ENCODE results near the gene MTMR12.

MTMR12 gene

DNA sequence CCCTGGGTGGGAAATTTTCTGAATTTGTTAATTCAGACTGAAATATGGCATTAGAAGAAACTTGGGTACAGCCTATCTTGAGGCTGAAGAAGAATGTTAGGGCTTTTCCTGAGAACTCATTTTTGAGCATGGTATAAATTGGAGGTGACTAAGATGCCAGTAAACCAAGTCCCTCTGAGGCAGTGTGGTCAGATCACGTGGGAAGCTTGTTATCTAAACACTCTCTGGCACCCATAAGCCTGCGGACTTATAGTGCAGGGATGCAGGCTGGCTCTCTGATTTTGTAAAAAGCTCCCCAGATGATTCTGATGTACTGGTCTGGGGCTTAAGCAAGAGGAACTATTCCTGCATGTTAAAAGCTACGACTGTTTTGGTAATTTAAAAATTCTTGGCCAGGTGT lies 34.3 kb downstream of the MTMR12 start:
- TF ChIP-seq, protein P1, sequence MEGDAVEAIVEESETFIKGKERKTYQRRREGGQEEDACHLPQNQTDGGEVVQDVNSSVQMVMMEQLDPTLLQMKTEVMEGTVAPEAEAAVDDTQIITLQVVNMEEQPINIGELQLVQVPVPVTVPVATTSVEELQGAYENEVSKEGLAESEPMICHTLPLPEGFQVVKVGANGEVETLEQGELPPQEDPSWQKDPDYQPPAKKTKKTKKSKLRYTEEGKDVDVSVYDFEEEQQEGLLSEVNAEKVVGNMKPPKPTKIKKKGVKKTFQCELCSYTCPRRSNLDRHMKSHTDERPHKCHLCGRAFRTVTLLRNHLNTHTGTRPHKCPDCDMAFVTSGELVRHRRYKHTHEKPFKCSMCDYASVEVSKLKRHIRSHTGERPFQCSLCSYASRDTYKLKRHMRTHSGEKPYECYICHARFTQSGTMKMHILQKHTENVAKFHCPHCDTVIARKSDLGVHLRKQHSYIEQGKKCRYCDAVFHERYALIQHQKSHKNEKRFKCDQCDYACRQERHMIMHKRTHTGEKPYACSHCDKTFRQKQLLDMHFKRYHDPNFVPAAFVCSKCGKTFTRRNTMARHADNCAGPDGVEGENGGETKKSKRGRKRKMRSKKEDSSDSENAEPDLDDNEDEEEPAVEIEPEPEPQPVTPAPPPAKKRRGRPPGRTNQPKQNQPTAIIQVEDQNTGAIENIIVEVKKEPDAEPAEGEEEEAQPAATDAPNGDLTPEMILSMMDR (IDR thresholded peaks at IDR 0.05), result no peak

DNA sequence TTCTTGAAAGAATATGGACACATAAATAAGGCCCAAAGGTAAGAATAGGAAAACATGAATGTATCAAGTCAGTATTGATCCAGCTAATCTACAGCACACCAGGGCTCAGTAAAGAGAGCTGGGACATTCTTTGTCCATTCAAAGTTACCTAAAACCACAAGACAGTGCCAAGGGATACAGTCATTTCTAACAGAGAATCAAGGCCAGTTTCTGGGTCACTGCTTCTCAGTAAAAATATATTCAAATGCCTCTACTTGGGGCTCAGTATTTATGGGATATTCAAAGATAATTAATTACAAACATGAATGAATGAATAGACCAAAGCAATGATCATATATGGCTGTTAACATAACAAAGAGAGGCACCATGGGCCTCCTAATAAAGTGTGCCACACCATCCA lies 34.9 kb downstream of the MTMR12 start:
- TF ChIP-seq, protein P1 (IDR thresholded peaks at IDR 0.05), result no peak

DNA sequence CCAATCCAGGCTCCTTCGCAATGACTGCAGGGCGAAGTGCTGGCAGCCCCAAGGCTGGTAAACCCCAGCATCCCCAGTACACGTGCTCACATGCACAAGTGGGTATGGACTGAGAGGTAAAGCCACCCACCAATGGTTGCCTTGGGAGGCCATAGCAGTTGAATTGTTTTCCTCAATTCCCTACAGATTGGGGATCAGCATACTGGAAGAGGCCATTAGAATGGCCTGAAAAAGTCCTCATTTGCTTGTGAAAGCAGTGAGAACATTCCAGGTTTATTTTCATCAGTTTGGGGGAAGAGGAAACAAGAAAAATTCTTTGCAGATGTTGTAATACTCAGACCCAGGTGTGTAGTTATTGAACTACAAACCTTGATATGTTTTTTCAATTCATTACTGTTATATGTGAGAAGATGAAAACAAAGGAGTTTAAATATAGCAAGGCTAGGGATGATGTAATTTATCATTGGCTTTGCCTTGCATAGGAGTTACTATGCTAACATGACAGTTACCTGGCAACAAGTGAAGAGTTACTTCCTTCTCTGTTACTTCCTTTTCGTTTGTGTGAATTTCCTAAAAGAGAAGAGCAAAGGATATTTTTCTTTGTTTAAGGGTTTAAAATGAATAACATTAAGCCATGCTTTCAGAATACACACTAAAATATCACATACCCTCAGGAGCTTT lies 36.4 kb downstream of the MTMR12 start:
- TF ChIP-seq, protein P1 (IDR thresholded peaks at IDR 0.05), result no peak

DNA sequence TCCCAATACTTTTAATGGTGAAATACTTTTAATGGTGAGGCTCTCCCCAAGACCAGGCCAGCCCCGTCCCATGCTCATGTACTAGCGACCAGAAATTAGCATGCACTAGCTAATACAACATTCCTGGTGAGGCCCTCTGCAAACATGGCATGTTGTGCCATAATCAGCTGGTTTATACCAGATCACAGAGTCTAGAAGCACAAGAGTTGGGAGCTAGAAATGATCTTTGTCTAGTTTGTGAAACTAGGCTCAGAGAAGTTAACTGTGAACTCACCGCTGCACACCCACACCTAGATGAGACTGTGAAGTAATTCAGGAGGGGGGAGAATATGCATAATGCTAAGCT lies 37.4 kb downstream of the MTMR12 start:
- TF ChIP-seq, protein P1 (IDR thresholded peaks at IDR 0.05), result no peak

DNA sequence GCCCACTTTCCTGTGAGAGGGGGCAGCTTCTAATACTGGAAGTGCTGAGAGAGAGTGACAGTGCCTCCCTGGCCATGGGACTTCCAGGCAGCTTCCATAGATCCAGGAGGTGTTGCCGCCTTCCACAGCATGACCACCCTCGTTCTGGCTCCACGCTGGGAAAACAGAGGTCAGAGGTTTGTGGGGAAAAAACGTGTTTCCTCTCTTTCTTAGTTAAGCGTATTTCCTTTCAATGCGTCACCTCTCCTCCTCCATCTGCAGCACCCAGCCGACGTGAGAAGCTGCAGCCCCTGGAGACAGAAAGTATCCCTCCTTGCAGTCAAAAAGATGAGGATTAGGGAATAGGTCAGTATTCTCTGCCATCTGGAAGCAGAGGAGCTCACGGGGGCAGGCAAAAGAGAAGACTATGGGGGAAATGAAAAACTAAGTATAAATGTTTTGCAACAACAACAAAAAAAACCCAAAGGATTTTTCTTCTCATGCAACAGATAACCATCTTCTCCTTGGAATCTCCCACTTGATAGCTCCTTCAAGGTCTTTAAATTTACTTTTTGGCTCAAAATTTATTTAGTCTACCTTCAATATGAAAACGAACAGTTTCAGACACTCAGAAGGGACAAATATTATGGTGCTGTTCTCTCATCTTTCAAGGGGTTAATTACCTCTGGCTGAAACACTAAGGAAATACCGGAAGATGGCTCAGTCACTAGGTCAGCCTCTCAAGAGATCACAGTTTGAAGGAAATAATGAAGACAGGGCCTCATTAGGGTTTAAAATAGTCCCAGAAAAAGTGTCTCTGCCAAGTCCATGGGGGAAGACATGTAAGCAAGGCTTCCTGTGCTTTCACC lies 38.0 kb downstream of the MTMR12 start:
- TF ChIP-seq, protein P1 (IDR thresholded peaks at IDR 0.05), result no peak

DNA sequence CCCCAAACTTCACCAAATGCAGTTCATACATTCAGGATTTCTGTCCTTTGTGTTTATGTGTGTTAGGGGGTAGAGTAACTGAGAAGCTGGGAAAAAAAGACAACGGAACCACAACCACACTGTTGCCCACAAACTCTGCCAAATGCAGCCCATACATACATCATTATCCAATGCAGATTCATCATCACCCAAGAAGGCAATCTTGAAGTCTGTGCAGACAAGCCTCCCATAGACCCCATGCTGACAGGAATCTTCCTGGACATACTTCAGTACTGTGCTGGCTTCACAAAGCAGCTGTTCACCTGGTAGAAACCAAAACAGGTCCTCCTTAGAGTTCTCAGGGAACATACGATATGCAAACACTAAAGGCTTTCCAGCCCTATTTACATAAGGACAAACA lies 38.9 kb downstream of the MTMR12 start:
- TF ChIP-seq, protein P1 (IDR thresholded peaks at IDR 0.05), result no peak

DNA sequence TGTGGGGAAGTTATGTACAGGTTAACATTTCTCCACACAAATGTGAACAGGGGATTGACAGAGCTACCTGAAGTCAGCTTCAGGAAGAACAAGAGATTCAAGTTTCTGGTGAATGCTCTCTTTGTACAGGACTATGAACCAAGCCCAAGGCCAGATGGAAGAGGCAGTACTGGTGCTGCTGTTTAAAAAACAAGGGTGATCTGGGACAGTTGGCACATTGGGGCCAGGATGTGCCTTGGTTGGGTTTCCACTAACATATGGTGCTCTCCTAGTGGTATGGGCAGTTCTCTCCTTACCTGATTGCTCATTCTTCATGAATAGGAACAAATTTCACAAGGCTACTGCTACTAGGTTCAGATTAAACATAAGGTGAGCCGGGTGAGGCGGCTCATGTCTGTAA lies 40.0 kb downstream of the MTMR12 start:
- TF ChIP-seq, protein P1 (IDR thresholded peaks at IDR 0.05), result no peak

Measured in LNCAP (cell line).